ENCODE data around the gene EVC2.

EVC2 gene

GRCh38 chr4:5547651-5548249, 160.6 kb downstream of the EVC2 start:
- intact Hi-C loops (cut with DNase I) = no loop called here
- DNase-seq = no peak

GRCh38 chr4:5545271-5545670, 163.1 kb downstream of the EVC2 start:
- no peak for DNase-seq
- intact Hi-C loops (cut with DNase I) = no loop called here

DNA sequence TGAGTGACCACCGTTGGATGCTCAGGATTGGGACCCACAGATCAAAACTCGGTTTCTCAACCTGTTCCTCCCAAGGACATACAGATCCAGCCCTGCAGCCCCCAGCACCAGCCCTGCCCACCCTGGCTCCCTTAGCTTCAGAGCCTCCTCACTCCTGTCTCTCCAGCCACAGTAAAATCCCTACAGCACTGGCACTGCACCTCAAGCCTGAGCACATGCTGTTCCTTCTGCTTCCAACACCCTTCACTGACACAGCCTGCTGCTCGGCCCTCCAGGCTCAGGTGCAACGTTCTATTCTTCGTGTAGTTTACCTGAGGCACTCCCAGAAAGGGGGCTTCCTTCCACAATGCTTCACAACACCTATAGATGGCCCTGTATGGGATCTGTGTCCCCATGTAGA, 163.6 kb downstream of the EVC2 start:
- DNase-seq = no peak
- intact Hi-C loops (cut with DNase I) = no loop called here

DNA sequence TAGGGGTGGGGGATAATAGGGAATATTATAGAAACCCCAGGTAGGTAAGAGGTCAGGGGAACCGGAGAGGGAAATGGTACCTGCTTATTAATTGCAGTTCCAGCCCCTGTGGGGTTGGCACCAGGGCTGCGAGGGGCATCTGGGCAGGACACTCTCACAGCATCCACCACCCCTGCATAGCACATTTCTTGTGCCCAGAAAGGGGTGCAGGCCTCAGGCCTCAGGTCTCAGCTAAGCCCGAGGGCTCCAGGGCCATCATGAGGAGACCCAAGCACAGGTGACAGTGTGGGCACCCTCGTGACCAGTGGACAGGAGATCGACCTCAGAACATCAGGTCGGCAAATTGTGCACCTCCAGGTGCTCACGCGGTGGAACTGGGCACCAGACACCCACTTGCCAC, 164.7 kb downstream of the EVC2 start:
- DNase-seq = no peak
- intact Hi-C loops (cut with DNase I) = no loop called here

- intact Hi-C loops (cut with DNase I) = no loop called here
- no peak for DNase-seq
These were observed 167.2 kb downstream of the EVC2 start for GRCh38 chr4:5541169-5541568.

DNA sequence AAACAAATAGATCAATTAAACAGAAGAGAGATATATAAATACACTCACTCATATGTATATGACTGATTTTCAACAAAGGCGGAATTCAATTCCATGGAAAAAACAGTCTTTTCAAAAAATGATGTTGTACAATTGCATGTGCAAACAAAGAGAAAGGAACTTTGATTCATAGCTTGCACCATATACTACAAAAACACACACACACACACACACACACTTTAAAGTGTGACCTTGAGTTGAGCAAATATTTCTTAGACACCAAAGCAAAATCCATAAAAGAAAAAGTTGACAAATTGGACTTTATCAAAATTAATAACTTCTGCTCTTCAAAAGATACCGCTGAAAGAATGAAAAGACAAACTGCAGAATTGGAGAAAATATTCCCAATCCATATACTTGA, 168.8 kb downstream of the EVC2 start:
- intact Hi-C loops (cut with DNase I) = no loop called here
- DNase-seq = no peak

GRCh38 chr4:5532100-5532499, 176.3 kb downstream of the EVC2 start:
- no peak for DNase-seq
- intact Hi-C loops (cut with DNase I) = no loop called here

- intact Hi-C loops (cut with DNase I) = no loop called here
- DNase-seq = no peak
These were observed 180.3 kb downstream of the EVC2 start for GRCh38 chr4:5528031-5528436.

- DNase-seq = no peak
- intact Hi-C loops (cut with DNase I) = no loop called here
These were observed 181.1 kb downstream of the EVC2 start for GRCh38 chr4:5527211-5527610.

DNA sequence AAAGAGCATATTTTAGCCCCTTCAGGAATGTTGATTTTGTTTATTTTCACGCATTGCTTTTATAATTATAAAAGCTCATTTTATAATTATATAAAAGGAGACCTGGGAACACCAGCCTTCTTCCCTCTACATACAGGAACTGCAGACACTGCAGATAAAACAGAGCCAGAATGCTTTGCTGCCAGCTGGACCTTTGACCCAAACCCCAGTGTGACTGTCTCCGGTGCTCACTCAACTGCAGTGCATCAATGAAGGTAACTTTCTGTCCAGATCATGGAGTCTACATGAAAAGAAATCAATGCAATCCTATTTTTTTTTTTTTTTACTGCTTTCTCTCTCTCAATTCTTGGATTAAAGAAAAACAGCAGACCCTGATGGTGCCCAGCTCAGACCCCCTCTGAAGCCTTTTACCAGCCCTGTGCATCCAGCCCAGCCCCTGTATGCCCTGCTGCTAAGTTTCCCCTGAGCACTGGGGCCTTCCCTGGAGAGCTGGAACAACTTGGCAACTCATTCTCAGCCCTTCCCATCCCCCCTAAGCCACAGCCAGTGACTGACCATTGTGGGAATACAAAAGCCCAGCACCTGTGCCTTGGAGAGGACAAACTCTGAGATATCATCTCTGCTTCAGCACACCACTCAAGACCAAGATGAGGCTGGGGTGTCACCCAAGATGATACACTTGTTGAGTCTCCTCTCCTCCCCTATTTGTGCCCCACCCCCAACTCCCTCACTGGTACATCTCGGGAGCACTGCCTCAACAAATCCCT, 182.1 kb downstream of the EVC2 start:
- intact Hi-C loops (cut with DNase I) = no loop called here
- no peak for DNase-seq

DNA sequence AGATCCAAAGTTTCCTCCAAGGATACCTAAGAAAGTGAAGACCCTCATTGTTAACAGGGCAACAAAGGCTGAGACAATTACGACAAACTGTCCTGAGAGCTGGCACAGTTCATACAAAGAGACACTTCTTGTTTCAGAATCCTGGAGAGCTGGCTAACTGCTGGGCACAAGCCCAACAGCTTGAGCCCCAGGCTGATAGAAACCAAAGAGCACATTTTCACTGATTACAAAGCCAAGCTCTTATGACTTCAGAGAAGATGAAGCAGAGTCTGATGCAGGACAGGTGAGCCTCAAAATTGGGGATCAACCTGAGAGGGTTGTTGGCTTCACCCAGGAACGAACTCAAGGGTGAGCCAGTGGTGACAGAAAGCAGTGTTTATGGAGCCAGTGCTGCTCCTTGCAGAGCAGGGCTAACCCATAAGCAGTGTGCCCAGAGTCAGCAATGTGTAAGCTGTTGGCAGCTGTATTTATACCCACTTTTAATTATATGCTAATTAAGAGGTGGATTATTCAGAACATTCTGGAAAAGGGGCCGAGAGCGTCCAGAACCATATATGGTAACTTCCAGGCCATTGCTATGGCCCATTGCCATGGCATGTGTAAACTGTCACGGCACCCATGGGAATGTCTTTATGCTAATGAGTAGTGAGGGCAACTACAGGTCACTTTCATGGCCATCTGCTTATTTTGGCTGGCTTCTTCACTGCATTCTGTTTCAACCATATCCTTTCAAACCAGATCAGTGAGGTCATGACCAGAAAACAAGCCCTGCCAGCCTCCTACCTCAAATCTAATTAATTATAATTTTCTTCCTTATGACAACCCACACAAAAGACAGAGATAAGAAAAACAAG, 183.7 kb downstream of the EVC2 start:
- DNase-seq = peak in 1 of 42 donors; percentile 3
- intact Hi-C loops (cut with DNase I) = no loop called here

DNA sequence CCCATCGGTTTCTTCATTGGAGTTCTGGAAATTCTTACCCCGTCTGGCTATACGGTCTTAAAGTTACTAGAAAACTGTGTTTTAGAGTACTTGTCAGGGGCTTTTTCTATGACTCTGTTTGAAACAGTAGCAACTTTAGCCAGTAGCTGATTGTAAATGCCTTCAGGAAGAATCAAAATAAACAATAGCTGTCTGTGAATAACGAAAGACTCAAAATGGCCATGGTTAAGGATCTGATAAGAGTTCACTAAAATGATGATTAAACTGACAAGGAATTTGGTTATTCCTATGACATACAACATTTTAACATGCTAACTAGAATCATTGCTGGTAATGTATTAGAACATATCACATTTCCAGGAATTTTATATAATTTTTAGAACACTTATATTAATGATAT, 191.0 kb downstream of the EVC2 start:
- DNase-seq = no peak
- intact Hi-C loops (cut with DNase I) = no loop called here

GRCh38 chr4:5515646-5516045, 192.7 kb downstream of the EVC2 start:
- DNase-seq = no peak
- intact Hi-C loops (cut with DNase I) = no loop called here
